ENCODE results near the gene PPP4R3B.
"Not testable (repeated sequence)": the region's sequence is repeated elsewhere in the genome, so short reads cannot be mapped to it uniquely, and the experiment has no call there.

Gene PPP4R3B

DNA sequence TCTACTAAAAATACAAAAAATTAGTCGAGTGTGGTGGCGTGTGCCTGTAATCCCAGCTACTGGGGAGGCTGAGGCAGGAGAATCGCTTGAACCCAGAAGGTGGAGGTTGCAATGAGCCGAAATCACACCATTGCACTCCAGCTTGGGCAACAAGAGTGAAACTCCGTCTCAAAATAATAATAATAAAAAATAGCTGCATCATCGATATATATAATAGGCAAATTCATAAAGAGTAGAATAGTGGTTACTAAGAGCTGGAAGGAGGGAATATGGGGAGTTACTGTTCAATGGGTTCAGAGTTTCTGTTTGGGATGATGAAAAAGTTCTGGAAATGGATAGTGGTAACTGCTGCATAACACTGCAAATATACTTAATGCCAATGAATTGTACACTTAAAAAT, 20.6 kb downstream of the PPP4R3B start:
- in situ Hi-C loops (cut with MboI; ENCODE audit: low sequenced_read_pairs) = not testable (repeated sequence)

DNA sequence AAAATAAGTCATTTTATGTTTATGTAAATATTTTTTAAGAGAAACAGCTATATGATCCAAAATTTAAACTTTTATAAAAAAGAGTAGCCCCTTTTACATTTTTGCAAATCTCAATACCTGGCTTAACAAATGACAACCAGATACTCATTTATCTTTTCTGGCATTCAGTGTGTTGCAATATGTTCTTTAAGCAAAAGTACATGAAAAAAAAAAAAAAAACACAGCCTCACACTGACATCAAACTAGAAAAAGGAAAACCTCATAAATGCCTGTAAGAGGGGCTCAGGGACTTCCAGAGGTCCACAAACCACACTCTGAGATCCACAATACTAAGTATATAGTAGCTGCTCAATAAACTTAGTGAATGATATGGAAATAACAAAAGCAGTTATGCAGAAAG, 21.9 kb downstream of the PPP4R3B start:
- in situ Hi-C loops (cut with MboI; ENCODE audit: low sequenced_read_pairs) = no loop called here

DNA sequence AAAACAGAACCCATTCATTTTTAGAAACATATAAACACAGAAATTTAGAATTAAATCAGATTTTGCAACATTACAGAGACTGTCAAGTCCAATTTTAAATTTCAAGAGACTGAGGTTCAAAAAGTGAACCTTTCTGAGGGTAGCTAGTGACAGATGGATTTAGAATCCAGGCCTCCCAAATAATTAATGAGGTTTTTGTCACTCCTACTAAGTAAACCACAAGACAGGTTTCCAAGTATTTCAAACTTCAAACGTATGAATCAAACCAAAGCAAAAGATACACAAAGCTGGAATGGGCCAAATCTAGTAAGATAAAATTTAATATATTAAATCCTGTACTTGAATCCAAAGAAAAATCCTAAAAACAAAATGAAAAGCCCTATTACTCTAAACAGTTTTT, 25.3 kb downstream of the PPP4R3B start:
- in situ Hi-C loops (cut with MboI; ENCODE audit: low sequenced_read_pairs) = no loop called here

DNA sequence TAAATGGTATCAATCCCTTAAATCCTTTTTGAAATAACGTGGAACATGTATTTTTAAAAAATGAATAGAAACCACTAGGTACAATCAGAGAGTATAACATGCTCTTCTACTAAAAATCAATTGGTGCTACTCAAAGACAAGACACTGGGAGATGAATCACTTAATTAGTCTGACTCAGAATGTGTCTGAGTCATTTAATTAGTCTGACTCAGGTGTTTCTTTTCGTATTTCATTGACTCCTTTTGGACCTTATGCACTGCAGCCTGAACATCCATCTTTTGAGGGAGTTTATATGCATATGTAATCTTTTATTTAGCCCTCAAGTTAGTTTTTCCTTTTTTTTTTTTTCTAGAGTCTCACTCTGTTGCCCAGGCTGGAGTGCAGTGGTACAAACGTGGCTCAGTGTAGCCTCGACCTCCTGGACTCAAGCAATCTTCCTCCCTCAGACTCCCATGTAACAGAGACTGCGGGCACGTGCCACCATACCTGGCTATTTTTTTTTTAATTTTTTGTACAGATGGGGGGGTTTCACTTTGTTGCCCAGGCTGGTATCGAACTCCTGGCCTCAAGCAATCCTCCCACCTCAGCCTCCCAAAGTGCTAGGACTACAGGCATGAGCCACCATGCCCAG, 26.5 kb downstream of the PPP4R3B start:
- in situ Hi-C loops (cut with MboI; ENCODE audit: low sequenced_read_pairs) = no loop called here

GRCh38 chr2:55585451-55586080, 31.9 kb downstream of the PPP4R3B start:
- in situ Hi-C loops (cut with MboI; ENCODE audit: low sequenced_read_pairs) = no loop called here

- in situ Hi-C loops (cut with MboI; ENCODE audit: low sequenced_read_pairs) = no loop called here
These were observed 35.4 kb downstream of the PPP4R3B start for GRCh38 chr2:55581874-55582547.

DNA sequence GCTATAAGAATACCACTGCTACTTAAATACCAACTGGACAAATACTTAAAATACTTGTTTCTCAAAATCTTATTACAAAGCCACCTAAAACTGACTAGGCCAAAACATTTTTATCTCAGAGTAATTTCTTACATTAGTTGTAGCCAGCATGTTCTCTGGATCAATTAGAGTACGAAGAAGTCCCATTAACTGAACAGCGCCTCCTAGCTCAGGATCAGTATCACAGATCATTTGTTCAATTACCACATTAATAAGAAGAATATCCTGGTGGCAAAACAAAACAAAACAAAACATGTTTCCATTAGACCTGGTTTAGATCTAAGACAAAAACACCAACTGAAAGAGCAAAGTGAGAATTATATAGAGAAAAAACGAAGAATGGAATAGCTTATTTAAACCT, 36.0 kb downstream of the PPP4R3B start:
- in situ Hi-C loops (cut with MboI; ENCODE audit: low sequenced_read_pairs) = no loop called here

DNA sequence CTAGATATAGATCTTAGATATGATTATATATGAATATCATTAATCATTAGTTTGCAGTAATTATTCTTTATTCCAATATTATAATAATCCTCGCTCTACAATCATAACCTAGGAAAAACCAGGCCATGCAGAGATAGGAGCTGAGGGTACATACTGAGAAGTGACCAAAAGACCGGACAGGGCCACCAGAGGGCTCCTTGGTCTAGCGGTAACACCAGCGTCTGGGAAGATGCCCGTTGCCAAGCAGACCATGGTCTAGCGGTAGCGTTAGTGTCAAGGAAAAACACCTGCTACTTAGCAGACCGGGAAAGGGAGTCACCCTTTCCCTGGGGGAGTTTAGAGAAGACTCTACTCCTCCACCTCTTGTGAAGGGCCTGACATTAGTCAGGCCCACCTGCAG, 48.4 kb downstream of the PPP4R3B start:
- in situ Hi-C loops (cut with MboI; ENCODE audit: low sequenced_read_pairs) = not testable (repeated sequence)

DNA sequence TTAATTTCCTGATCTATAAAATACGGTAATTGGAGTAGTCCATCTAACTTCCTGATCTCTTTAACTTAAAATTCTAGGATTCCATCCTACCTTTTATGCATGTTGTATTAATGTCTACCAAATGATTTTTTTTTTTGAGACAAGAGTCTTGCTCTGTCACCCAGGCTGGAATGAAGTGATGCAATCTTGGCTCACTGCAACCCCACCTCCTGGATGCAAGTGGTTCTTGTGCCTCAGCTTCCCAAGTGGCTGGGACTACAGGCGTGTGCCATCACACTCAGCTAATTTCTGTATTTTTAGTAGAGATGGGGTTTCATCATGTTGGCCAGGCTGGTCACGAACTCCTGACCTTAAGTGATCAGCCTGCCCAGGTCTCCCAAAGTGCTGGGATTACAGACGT, 50.1 kb downstream of the PPP4R3B start:
- in situ Hi-C loops (cut with MboI; ENCODE audit: low sequenced_read_pairs) = no loop called here

DNA sequence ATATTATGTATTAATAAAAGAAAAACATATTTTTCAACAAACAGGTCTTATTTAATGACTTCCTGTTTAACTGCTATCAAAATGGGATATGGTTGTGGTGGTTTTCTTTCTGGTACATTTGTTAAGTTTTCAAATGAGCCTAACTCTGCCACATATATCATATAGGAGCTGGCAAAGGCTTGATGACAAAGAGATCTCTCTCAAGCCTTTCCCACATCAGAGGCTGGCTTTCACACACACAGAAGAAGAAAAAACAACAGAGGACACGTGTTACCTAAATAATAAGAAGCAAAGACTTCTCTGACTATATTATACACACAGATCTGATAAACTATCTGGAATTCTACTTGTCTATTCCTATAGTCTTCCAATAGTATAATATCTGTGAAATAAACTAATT, 51.8 kb downstream of the PPP4R3B start:
- in situ Hi-C loops (cut with MboI; ENCODE audit: low sequenced_read_pairs) = no loop called here

- in situ Hi-C loops (cut with MboI; ENCODE audit: low sequenced_read_pairs) = no loop called here
These were observed 56.6 kb downstream of the PPP4R3B start for GRCh38 chr2:55560855-55561254.

DNA sequence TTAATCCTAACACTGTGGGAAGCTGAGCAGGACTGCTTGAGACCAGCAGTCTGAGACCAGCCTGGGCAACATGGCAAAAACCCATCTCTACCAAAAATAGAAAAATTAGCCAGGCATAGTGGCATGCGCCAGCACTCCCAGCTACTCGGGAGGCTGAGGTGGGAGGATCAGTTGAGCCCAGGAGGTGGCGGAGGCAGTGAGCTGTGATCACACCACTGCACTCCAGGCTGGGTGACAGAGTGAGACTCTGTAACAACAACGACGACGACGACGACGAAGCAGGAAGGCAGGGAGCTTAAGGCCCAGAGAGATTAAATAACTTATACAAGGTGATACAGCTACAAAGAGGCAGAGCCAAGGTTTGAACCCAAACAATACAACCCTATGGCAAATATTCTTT, 60.6 kb downstream of the PPP4R3B start:
- in situ Hi-C loops (cut with MboI; ENCODE audit: low sequenced_read_pairs) = no loop called here

DNA sequence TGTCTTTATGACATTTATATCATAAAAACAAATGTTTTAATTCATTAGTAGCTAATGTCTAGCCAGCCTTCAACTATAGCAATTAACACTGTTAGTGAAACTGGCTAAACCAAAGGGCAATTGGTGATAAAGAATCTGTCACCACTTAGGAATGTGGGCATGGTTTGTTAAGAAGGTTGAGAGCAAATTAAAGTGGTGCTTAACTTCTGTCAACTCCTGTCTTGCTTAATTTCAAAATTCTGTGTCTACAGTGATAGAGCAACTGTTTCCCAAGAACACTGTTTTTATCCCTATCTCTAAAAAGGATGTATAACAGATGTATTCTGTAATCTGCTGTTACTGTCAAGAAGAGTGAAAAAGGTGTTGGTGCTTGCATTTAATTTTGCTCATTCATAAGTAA, 61.4 kb downstream of the PPP4R3B start:
- in situ Hi-C loops (cut with MboI; ENCODE audit: low sequenced_read_pairs) = no loop called here

GRCh38 chr2:55553321-55553720, 64.1 kb downstream of the PPP4R3B start:
- in situ Hi-C loops (cut with MboI; ENCODE audit: low sequenced_read_pairs) = no loop called here

DNA sequence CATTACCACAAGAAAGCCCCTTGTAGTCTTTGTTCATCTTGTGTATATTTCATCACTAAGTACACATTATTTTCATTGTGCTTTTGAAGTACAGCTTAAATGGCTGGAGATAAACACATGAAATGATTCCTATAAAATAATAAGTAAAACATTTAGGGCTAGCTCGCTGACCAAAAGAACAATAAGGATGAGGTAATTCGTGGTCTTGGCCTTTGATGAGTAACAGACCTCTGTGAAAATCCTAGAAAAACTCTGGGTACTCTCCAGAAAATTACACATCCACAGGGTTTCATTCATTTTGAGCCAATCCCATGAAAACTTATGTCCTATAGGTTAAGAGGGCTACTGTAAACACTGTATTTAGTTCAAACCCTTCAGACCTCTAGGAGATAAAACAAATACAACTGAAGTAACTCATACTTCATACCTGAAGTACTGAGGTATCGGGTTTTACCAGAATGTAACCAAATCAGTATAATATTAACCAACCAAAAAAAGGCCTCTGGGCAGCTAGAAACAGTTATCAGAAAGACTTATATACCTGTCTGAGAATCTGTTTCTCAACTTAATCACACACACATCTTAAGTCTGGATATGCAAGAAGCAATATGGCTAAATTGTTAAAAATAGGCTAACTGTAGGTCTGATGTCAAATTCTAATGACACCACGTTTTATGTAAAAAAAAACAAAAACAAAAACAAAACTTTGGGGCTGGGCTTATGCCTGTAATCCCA, 66.9 kb downstream of the PPP4R3B start:
- in situ Hi-C loops (cut with MboI; ENCODE audit: low sequenced_read_pairs) = no loop called here

GRCh38 chr2:55547679-55548078, 69.7 kb downstream of the PPP4R3B start:
- in situ Hi-C loops (cut with MboI; ENCODE audit: low sequenced_read_pairs) = not testable (repeated sequence)

DNA sequence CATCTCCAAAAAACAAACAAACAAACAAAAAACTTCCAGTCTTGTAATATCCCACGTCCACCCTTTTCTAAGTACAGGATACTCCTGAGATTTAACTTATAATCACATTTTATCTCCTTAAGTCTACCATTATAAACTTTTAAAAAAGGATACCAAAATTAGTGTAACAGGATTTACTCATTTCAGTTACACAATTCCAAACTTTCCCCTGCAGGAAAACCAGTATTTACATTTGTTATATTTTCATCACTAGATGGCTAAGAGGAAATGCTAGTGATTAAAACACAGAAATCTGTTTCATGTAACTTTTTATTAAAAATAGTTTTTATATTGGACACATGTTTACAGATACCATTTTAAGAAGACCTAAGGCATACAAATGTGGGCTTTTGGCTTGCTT, 70.4 kb downstream of the PPP4R3B start:
- in situ Hi-C loops (cut with MboI; ENCODE audit: low sequenced_read_pairs) = no loop called here

- in situ Hi-C loops (cut with MboI; ENCODE audit: low sequenced_read_pairs) = no loop called here
These were observed 86.8 kb downstream of the PPP4R3B start for GRCh38 chr2:55530539-55531081.

DNA sequence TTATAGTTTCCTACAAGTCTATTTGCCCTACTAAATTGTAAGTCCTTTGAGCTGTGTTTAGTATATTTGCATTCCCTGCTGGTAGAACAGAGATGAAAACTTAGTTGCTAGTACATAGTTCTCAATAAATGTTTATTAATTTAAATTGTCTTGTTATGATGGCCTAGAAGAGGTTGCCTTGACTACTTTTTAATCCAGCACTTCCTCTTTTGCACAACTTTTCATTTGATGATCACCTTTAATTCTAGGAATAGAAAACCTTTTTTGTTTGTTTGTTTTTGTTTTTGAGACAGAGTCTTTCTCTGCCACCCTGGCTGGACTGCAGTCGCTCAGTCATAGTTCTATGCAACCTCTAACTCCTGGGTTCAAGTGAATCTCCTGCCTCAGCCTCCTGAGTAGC, 91.2 kb downstream of the PPP4R3B start:
- in situ Hi-C loops (cut with MboI; ENCODE audit: low sequenced_read_pairs) = no loop called here

- in situ Hi-C loops (cut with MboI; ENCODE audit: low sequenced_read_pairs) = no loop called here
These were observed 92.5 kb downstream of the PPP4R3B start for GRCh38 chr2:55524884-55525437.

Data from hTERT RPE-1 (cell line).